Pancreas (tissue), 10 donors: ENCODE measurements around the gene POLR2H. TPM values are rescaled to one million over a fixed set of nuclear protein-coding genes. Genes with fewer than 3 reads are reported as not detected.
"Not testable (repeated sequence)": the region's sequence is repeated elsewhere in the genome, so short reads cannot be mapped to it uniquely, and the experiment has no call there.

ENCODE experiments used
- ATAC-seq, 4 donors: fragments of 200-7000 bp; cut with Tn5 transposase; one replicate each; pipeline versions ENCODE4 v1.8.0 to v1.9.1; 2020; ENCODE audit warnings: mild to moderate bottlenecking in 4 of 4, moderate library complexity in 4 of 4
- DNase-seq, 6 donors: peaks; one replicate each; pipeline ENCODE4 v3.0.0-alpha.2; 2020
- FAIRE-seq: peaks from 2 replicates; lab custom pipeline; 2012; peaks lifted over from hg19 to GRCh38; lab: Jason Lieb, UNC
- H3K27ac ChIP-seq, 4 donors: fragments of 200-600 bp; sonication (generic); 1 replicate in 3 of 4; 2 replicates in 1 of 4; pipeline versions ENCODE4 v1.5.0 to v1.8.0; 2020
- H3K27me3 ChIP-seq, 4 donors: fragments of 200-600 bp; one replicate each; pipeline ENCODE4 v1.8.0; 2021
- H3K36me3 ChIP-seq, 3 donors: fragments of 200-600 bp; sonication (generic) in 1 of 3; one replicate each; pipeline versions ENCODE4 v1.5.0 to v1.8.0; 2020 to 2021
- H3K4me1 ChIP-seq, 3 donors: fragments of 200-600 bp; one replicate each; pipeline ENCODE4 v1.8.0; 2021
- H3K4me3 ChIP-seq, 4 donors: fragments of 200-600 bp; sonication (generic) in 2 of 4; one replicate each; pipeline versions ENCODE4 v1.5.0 to v1.8.0; 2020 to 2021
- H3K9me3 ChIP-seq, 4 donors: fragments of 200-600 bp; one replicate each; pipeline ENCODE4 v1.8.0; 2021
- CTCF ChIP-seq, 4 donors: fragments of 200-600 bp; sonication (generic) in 3 of 4; IDR thresholded peaks; one replicate each; pipeline versions ENCODE4 v1.5.0 to v1.8.0; 2021; ENCODE audit warnings: antibody characterized with exemption in 4 of 4
- WGBS, 2 donors: extraction: QIAGEN DNeasy Blood & Tissue Kit; methylation state at CpG; one replicate each; pipeline ENCODE4 v1.1.7; 2013; 5-methylcytosine and 5-hydroxymethylcytosine counted together
- intact Hi-C, 3 donors: fragments of 100-400 bp; cut with DNase I; formaldehyde crosslinking; loops; one replicate each; pipeline versions ENCODE4 v1.11.1 to v1.14.2; 2022
- polyA plus RNA-seq, 2 donors: library from polyadenylated mRNA; stranded (reverse); fragments of 200-250 nt; gene quantifications; one replicate each; pipeline ENCODE4 v1.2.3, GENCODE V29; 2013
- total RNA-seq, 6 donors: library from RNA; stranded (reverse); fragmentation: NEBNext Ultra II Directional in 4 of 6; extraction: Animal tissue kit (Norgen Biotek cat#: 25700) in 4 of 6; gene quantifications; one replicate each; pipeline versions ENCODE4 v1.2.1 to v1.2.4, GENCODE V29; 2021 to 2023
- donor health status: healthy with polysubstance abuse.
- donor health status: DM: no; HTN: no; CAD: no; lungs with moderate emphysema.
- donor health status: DM: no; HTN: no; CAD: no.
- donor health status: control.
- donor health status: control.
- donor health status: Bipolar disorder and iron deficiency.
- donor health status: DM: yes; HTN: yes; CAD: no.
- donor health status: DM: no; HTN: no; CAD: no.
- donor health status: DM: no; HTN: no; CAD: no.
- donor health status: DM: yes; HTN: yes; CAD: no.

POLR2H gene
- total and polyA plus RNA-seq, 8 donors: 19.7 to 116 (median 28.8) TPM

- TF ChIP-seq CTCF (IDR thresholded peaks at IDR 0.05): no peak
- DNase-seq: peak in 1 of 6 donors; percentile 31
- intact Hi-C loops: no loop called here
- no peaks in the 10 kb centered on the region for H3K9me3 ChIP-seq
- WGBS, 2 donors: 64 to 73% methylated on average over 6 of the region's 6 CpGs
- no peak for FAIRE-seq
- peaks cover 0 to 19% (median 12%) of the 10 kb centered on the region in 3 donors for H3K36me3 ChIP-seq
- ATAC-seq: no peak
- no peaks in the 10 kb centered on the region for H3K27me3 ChIP-seq
- H3K4me3 ChIP-seq: peak within 1 kb of the TSS; percentile 51 to 80 (median 60)
- peak within 1 kb of the TSS; percentile 89 to 93 (median 92) for H3K27ac ChIP-seq
- peaks cover 0 to 11% (median 0%) of the 10 kb centered on the region in 3 donors for H3K4me1 ChIP-seq
Observed at GRCh38 chr3:184337399-184337714, 24.2 kb upstream of the POLR2H start, which contains the start of gene FAM131A. FAM131A (plus strand) TSS chr3:184337600; CDS start chr3:184337631, 31 bp downstream.

- Histone ChIP-seq H3K4me1 (peaks cover 0 to 11% (median 0%) of the 10 kb centered on the region in 3 donors), H3K27ac (peak overlapping the region in 1 of 4 donors; percentile 93), H3K36me3 (peaks cover 0 to 13% (median 6%) of the 10 kb centered on the region in 3 donors), H3K9me3 (no peaks in the 10 kb centered on the region), H3K27me3 (no peaks in the 10 kb centered on the region), H3K4me3 (peak overlapping the region in 1 of 4 donors; percentile 19)
- WGBS, 2 donors: 70 to 71% methylated on average over 7 of the region's 7 CpGs
- DNase-seq (no peak), FAIRE-seq (no peak), ATAC-seq (no peak)
- intact Hi-C loops: no loop called here
- no peak for TF ChIP-seq CTCF (IDR thresholded peaks at IDR 0.05)
Observed at GRCh38 chr3:184337981-184338380, 23.5 kb upstream of the POLR2H start.

GRCh38 chr3:184338511-184338945 is 23.0 kb upstream of the POLR2H start:
- intact Hi-C loops: no loop called here

GRCh38 chr3:184339001-184339400 is 22.5 kb upstream of the POLR2H start:
- peak overlapping the region in 1 of 4 donors; percentile 19 for H3K4me3 ChIP-seq

More at GRCh38 chr3:184338511-184338945, 23.0 kb upstream of the POLR2H start:
- DNase-seq: peak in 3 of 6 donors; percentile 46 to 76 (median 68)
- 65 to 66% methylated on average over 33 to 37 of the region's 37 CpGs for WGBS, 2 donors
- Histone ChIP-seq H3K36me3 (peaks cover 0 to 9% (median under 1%) of the 10 kb centered on the region in 3 donors), H3K9me3 (no peaks in the 10 kb centered on the region), H3K27ac (peak overlapping the region in 1 of 4 donors; percentile 93), H3K4me3 (peak overlapping the region in 1 of 4 donors; percentile 19), H3K27me3 (no peaks in the 10 kb centered on the region), H3K4me1 (peaks cover 0 to 11% (median 0%) of the 10 kb centered on the region in 3 donors)
- FAIRE-seq: no peak
- TF ChIP-seq CTCF (IDR thresholded peaks at IDR 0.05): no peak
- ATAC-seq: peak in 2 of 4 donors; percentile 23 to 40

GRCh38 chr3:184339451-184340135 is 21.9 kb upstream of the POLR2H start:
- WGBS, 2 donors: 92 to 95% methylated on average over 19 of the region's 19 CpGs
- not testable (repeated sequence) for DNase-seq

More at GRCh38 chr3:184339001-184339400, 22.5 kb upstream of the POLR2H start:
- peaks cover 0 to 11% (median 0%) of the 10 kb centered on the region in 3 donors for H3K4me1 ChIP-seq
- FAIRE-seq (no peak), ATAC-seq (no peak), DNase-seq (no peak)
- no peaks in the 10 kb centered on the region for H3K27me3 ChIP-seq
- intact Hi-C loops: no loop called here
- H3K9me3 ChIP-seq: no peaks in the 10 kb centered on the region
- peaks cover 0 to 7% (median 0%) of the 10 kb centered on the region in 3 donors for H3K36me3 ChIP-seq
- no peak overlapping the region for H3K27ac ChIP-seq
- TF ChIP-seq CTCF (IDR thresholded peaks at IDR 0.05): no peak
- 79 to 81% methylated on average over 8 of the region's 8 CpGs for whole genome bisulfite sequencing, 2 donors

More at GRCh38 chr3:184339451-184340135, 21.9 kb upstream of the POLR2H start:
- H3K27me3 ChIP-seq, FAIRE-seq, H3K4me3 ChIP-seq, H3K27ac ChIP-seq, H3K36me3 ChIP-seq, intact Hi-C loops, ATAC-seq, H3K9me3 ChIP-seq: not testable (repeated sequence)
- H3K4me1 ChIP-seq: peaks cover 0 to 11% (median 0%) of the 10 kb centered on the region in 3 donors
